ENCODE data around the gene C6orf47. TPM values are rescaled to one million over a fixed set of nuclear protein-coding genes. Genes with fewer than 3 reads are reported as not detected.

Gene C6orf47
- total and polyA plus RNA-seq, 2 experiments from 2014 or later: 19.4 to 20.3 TPM

DNA sequence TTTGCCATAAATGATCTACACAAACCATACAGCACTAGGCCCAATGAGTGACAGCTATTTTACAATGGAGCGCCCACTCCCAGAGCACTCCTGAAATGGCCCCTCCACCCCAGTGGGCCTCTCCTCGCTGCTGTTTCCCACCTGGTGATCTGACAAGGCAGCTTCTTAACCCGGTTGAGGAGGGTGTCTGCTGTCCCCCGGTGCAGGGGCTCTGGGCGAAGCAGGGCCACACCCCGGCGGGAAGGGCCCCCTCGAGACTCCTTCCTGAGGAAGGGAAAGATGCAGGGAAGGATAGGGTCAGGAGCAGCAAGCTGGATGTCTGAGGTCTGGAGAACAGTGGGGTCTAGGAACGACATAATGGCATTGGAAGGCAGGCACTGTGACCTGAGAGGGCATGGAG, 32.3 kb upstream of the C6orf47 start:
- peaks cover 16% of the 10 kb centered on the region; the same call in 1 of the 2 replicates for H3K36me3 ChIP-seq (ENCODE audit: low read depth)
- H3K4me3 ChIP-seq: no peak overlapping the region
- H3K9me2 ChIP-seq (ENCODE audit: insufficient read depth): no peaks in the 10 kb centered on the region
- WGBS, 2 experiments (ENCODE audit: low coverage in 1 of 2, low lambda C conversion rate in 2 of 2, missing lambda C conversion rate in 2 of 2): 97 to 98% methylated on average over 9 of the region's 9 CpGs
- no peaks in the 10 kb centered on the region for H3K4me1 ChIP-seq (ENCODE audit: insufficient read depth)
- H3K27me3 ChIP-seq (replicated peaks; ENCODE audit: insufficient read depth): no peaks in the 10 kb centered on the region
- H3K4me2 ChIP-seq (ENCODE audit: unreplicated experiment): no peak overlapping the region
- no peak overlapping the region for H2AFZ ChIP-seq
- H3K9me3 ChIP-seq (ENCODE audit: low read depth): no peaks in the 10 kb centered on the region
- TF ChIP-seq EZH2phosphoT487 (IDR thresholded peaks at IDR 0.05; ENCODE audit: insufficient read depth, low read depth) (no peak), EZH2 (IDR thresholded peaks at IDR 0.05; ENCODE audit: insufficient read depth, poor library complexity, severe bottlenecking) (no peak)
- in situ Hi-C loops (cut with MboI): no loop called here
- DNase-seq: no peak
- no peaks in the 10 kb centered on the region for H3F3A ChIP-seq (ENCODE audit: insufficient read depth)
- no peak overlapping the region for H3K9ac ChIP-seq
- no peaks in the 10 kb centered on the region for H4K20me1 ChIP-seq (ENCODE audit: insufficient read depth)
- no peak overlapping the region for H3K27ac ChIP-seq
- no peaks in the 10 kb centered on the region for H3K79me2 ChIP-seq (ENCODE audit: insufficient read depth)

DNA sequence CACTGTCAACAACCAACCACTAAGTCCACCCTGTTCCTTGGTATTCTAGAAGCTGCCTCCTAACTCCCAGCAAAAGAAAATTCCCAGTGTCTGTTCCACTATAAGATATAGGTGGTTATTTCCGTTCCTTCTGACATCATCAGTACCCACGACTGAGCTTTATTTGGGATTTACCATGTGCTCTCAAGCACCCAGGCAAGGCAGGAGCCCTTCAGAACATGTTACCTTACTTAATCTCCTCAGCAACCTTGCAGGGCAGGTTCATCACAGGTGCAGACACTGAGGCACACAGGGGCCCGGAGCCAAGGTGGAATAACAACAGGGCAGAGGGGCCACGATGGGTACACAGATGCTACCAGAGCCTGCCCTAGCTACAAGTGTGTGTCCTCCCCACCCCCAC, 31.8 kb upstream of the C6orf47 start:
- Histone ChIP-seq H3K79me2 (ENCODE audit: insufficient read depth) (no peaks in the 10 kb centered on the region), H3K27ac (no peak overlapping the region), H3K9ac (no peak overlapping the region), H3K4me3 (no peak overlapping the region), H3K9me3 (ENCODE audit: low read depth) (no peaks in the 10 kb centered on the region), H4K20me1 (ENCODE audit: insufficient read depth) (no peaks in the 10 kb centered on the region), H3F3A (ENCODE audit: insufficient read depth) (no peaks in the 10 kb centered on the region), H2AFZ (no peak overlapping the region), H3K4me2 (ENCODE audit: unreplicated experiment) (no peak overlapping the region), H3K36me3 (ENCODE audit: low read depth) (peaks cover 16% of the 10 kb centered on the region; the same call in 1 of the 2 replicates), H3K9me2 (ENCODE audit: insufficient read depth) (no peaks in the 10 kb centered on the region), H3K4me1 (ENCODE audit: insufficient read depth) (no peaks in the 10 kb centered on the region), H3K27me3 (replicated peaks; ENCODE audit: insufficient read depth) (no peaks in the 10 kb centered on the region)
- no peak for TF ChIP-seq EZH2phosphoT487 (IDR thresholded peaks at IDR 0.05; ENCODE audit: insufficient read depth, low read depth)
- no peak for TF ChIP-seq EZH2 (IDR thresholded peaks at IDR 0.05; ENCODE audit: insufficient read depth, poor library complexity, severe bottlenecking)
- in situ Hi-C loops (cut with MboI): no loop called here
- 97 to 98% methylated on average over 4 of the region's 4 CpGs for WGBS, 2 experiments (ENCODE audit: low coverage in 1 of 2, low lambda C conversion rate in 2 of 2, missing lambda C conversion rate in 2 of 2)
- DNase-seq: no peak

DNA sequence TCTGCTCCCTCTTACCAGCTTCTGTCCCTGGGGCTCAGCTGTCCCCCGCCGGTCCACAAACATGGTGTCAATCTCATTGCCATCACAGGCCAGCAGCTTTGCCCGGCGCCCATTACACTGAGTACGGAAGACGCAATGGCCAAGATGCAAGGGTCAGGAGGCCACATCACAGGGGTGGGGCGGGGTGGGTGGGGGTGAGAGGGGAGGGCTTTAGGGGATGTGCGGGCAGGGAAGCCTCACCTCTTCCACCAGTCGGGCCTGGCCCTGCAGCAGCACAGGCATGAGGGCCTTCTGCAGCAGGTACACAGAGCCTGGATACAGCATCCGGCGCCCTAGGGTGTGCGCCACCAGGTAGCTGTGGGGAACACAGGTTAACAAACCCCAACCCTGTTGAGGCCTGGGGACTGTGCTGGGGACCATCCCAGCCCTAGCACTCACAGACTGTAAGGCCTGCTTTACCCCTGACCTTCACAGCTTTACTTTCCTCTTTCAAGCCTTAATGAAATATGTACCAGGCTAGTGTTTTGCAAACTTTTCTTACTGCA, 31.1 kb upstream of the C6orf47 start:
- no peak overlapping the region for H3K4me2 ChIP-seq (ENCODE audit: unreplicated experiment)
- no peaks in the 10 kb centered on the region for H3K9me2 ChIP-seq (ENCODE audit: insufficient read depth)
- in situ Hi-C loops (cut with MboI): no loop called here
- no peak overlapping the region for H3K4me3 ChIP-seq
- no peak overlapping the region for H2AFZ ChIP-seq
- peaks cover 16% of the 10 kb centered on the region; the same call in 1 of the 2 replicates for H3K36me3 ChIP-seq (ENCODE audit: low read depth)
- no peaks in the 10 kb centered on the region for H3K9me3 ChIP-seq (ENCODE audit: low read depth)
- H3K4me1 ChIP-seq (ENCODE audit: insufficient read depth): no peaks in the 10 kb centered on the region
- no peak for TF ChIP-seq EZH2 (IDR thresholded peaks at IDR 0.05; ENCODE audit: insufficient read depth, poor library complexity, severe bottlenecking)
- TF ChIP-seq EZH2phosphoT487 (IDR thresholded peaks at IDR 0.05; ENCODE audit: insufficient read depth, low read depth): no peak
- H3K27ac ChIP-seq: no peak overlapping the region
- WGBS, 2 experiments (ENCODE audit: low coverage in 1 of 2, low lambda C conversion rate in 2 of 2, missing lambda C conversion rate in 2 of 2): 91 to 96% methylated on average over 10 to 12 of the region's 12 CpGs
- H3K27me3 ChIP-seq (replicated peaks; ENCODE audit: insufficient read depth): no peaks in the 10 kb centered on the region
- H3K9ac ChIP-seq: no peak overlapping the region
- H3F3A ChIP-seq (ENCODE audit: insufficient read depth): no peaks in the 10 kb centered on the region
- no peaks in the 10 kb centered on the region for H3K79me2 ChIP-seq (ENCODE audit: insufficient read depth)
- no peak for DNase-seq
- H4K20me1 ChIP-seq (ENCODE audit: insufficient read depth): no peaks in the 10 kb centered on the region

DNA sequence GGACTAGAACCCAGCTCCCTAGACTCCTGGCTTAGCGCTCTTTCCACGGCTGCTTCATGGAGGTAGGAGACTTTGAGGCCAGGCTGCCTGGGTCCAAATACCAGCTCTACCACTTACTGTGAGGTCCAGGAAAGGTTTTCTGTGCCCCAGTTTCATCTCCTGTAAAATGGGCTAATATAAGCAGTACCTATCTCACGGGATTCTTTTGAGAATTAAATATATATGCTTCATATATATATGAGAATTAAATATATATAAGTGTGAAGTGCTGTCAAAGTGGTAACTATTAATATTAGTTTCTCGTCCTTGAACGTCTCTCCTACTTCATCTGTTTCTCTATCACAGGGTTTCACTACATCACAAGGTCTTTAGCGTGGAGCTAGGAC, 30.5 kb upstream of the C6orf47 start:
- DNase-seq: no peak
- Histone ChIP-seq H3K9me2 (ENCODE audit: insufficient read depth) (no peaks in the 10 kb centered on the region), H3K4me1 (ENCODE audit: insufficient read depth) (no peaks in the 10 kb centered on the region), H3K27me3 (replicated peaks; ENCODE audit: insufficient read depth) (no peaks in the 10 kb centered on the region), H3K9ac (no peak overlapping the region), H4K20me1 (ENCODE audit: insufficient read depth) (no peaks in the 10 kb centered on the region), H3K4me2 (ENCODE audit: unreplicated experiment) (no peak overlapping the region), H2AFZ (no peak overlapping the region), H3K4me3 (no peak overlapping the region), H3K27ac (no peak overlapping the region), H3F3A (ENCODE audit: insufficient read depth) (no peaks in the 10 kb centered on the region), H3K9me3 (ENCODE audit: low read depth) (no peaks in the 10 kb centered on the region), H3K36me3 (ENCODE audit: low read depth) (peaks cover 16% of the 10 kb centered on the region; the same call in 1 of the 2 replicates), H3K79me2 (ENCODE audit: insufficient read depth) (no peaks in the 10 kb centered on the region)
- in situ Hi-C loops (cut with MboI): no loop called here
- TF ChIP-seq EZH2 (IDR thresholded peaks at IDR 0.05; ENCODE audit: insufficient read depth, poor library complexity, severe bottlenecking) (no peak), EZH2phosphoT487 (IDR thresholded peaks at IDR 0.05; ENCODE audit: insufficient read depth, low read depth) (no peak)
- 77 to 82% methylated on average over 6 of the region's 6 CpGs for WGBS, 2 experiments (ENCODE audit: low coverage in 1 of 2, low lambda C conversion rate in 2 of 2, missing lambda C conversion rate in 2 of 2)

Measured in GM23248 (cell line).